Measurements from ENCODE around the gene PITPNC1. TPM values are rescaled to one million over a fixed set of nuclear protein-coding genes. Genes with fewer than 3 reads are reported as not detected.
A peak's percentile ranks its signal among the peaks of the same experiment; 100 is the strongest.

Gene PITPNC1
- total RNA-seq, 1 donor from 2014 or later: 23.7 TPM

GRCh38 chr17:67503184-67503583, 126.1 kb downstream of the PITPNC1 start:
- H3K27ac ChIP-seq: no peak overlapping the region
- DNase-seq (no peak), ATAC-seq (no peak)
- H3K27me3 ChIP-seq (ENCODE audit: low read depth): no peaks in the 10 kb centered on the region
- intact Hi-C loops (cut with DNase I): no loop called here
- H3K4me3 ChIP-seq: no peak overlapping the region
- no peak for TF ChIP-seq CTCF (IDR thresholded peaks at IDR 0.05)
- no peaks in the 10 kb centered on the region for H3K36me3 ChIP-seq
- H3K4me1 ChIP-seq: no peaks in the 10 kb centered on the region
- H3K9me3 ChIP-seq: no peaks in the 10 kb centered on the region

- intact Hi-C loops (cut with DNase I): no loop called here
- no peak for TF ChIP-seq CTCF (IDR thresholded peaks at IDR 0.05)
- ATAC-seq (no peak), DNase-seq (no peak)
- Histone ChIP-seq H3K27me3 (ENCODE audit: low read depth) (no peaks in the 10 kb centered on the region), H3K4me1 (no peaks in the 10 kb centered on the region), H3K4me3 (no peak overlapping the region), H3K9me3 (no peaks in the 10 kb centered on the region), H3K27ac (no peak overlapping the region), H3K36me3 (no peaks in the 10 kb centered on the region)
Measured at GRCh38 chr17:67503739-67504138, 126.7 kb downstream of the PITPNC1 start.

DNA sequence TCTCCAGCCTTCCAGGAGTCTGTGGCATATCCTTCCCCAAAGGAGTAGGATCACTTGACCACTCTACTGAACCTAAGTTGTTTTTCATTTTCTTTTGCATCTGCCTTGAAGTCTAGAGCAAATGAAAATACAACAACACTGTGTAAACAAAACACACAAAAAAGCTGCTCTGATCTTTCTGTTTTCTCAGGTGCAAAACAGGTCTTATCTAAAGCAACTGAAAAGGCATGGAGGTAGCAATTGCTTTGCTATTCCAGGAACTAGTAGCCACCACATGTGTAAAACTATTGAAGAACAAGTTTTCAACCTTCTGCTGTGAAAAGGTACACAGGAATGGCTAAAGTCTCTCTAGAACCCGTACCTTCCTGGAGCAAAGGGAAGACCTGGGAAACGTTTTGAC, 127.1 kb downstream of the PITPNC1 start:
- no peak for TF ChIP-seq CTCF (IDR thresholded peaks at IDR 0.05)
- Histone ChIP-seq H3K27me3 (ENCODE audit: low read depth) (no peaks in the 10 kb centered on the region), H3K36me3 (no peaks in the 10 kb centered on the region), H3K27ac (no peak overlapping the region), H3K4me1 (no peaks in the 10 kb centered on the region), H3K4me3 (no peak overlapping the region), H3K9me3 (no peaks in the 10 kb centered on the region)
- intact Hi-C loops (cut with DNase I): no loop called here
- ATAC-seq (no peak), DNase-seq (no peak)

DNA sequence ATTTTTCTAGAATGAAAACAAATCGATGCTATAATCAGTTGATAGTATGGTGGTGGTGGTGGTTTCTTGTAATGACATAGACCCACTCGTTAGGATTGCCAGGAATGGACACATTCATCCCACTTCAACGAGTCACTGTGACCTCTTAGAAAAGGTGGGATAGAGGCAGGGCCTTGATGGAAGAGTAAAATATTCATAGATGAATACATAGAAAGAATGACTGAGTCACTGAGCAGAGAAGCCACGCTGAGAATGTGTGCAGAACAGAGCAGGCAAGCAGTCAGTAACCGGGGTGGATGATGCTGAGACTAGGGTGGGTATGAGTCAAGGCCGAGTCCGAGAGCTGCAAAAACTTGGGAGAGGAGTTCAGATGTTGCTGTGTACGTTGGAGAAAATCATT, 129.9 kb downstream of the PITPNC1 start:
- no peak for TF ChIP-seq CTCF (IDR thresholded peaks at IDR 0.05)
- Histone ChIP-seq H3K27ac (no peak overlapping the region), H3K27me3 (ENCODE audit: low read depth) (no peaks in the 10 kb centered on the region), H3K36me3 (no peaks in the 10 kb centered on the region), H3K9me3 (no peaks in the 10 kb centered on the region), H3K4me1 (peaks cover 18% of the 10 kb centered on the region), H3K4me3 (no peak overlapping the region)
- intact Hi-C loops (cut with DNase I): no loop called here
- no peak for ATAC-seq
- DNase-seq: no peak

DNA sequence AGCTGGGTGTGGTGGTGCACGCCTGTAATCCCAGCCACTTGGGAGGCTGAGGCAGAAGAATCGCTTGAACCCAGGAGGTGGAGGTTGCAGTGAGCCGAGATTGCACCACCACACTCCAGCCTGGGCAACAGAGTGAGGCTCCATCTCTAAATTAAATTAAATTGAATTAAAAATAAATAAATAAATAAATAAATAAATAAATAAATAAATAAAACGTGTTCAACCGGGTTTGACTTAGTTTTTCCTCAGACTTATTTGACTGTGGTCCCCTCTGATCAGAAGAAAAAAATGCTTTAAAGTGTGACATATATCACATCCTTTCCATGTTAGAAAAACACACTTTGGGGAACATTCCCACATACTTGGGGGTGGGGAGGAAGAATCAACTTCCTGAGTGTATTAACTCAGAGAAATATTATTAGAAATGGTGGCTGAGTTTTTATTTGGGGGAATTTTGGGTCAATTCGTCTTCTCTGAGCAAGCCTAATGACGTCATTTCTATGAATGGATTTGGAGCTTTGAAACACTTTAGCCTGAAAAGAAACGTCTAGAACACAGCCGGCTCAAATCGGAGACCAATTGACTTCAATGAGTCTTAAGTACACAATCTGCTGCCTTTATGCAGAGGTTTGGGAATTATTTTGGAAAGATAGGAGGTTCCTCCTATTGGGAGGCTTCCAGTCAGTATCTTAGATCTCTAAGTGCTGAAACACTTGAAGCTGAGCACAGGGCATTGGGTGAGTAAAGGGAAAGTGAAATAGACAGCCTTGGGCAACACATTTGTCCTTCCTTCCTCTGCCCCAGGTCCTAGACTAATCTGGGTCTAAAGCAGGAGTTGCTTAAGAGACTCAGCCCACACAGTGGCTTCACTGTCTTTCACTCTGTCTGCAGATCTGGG, 132.6 kb downstream of the PITPNC1 start:
- no peak for TF ChIP-seq CTCF (IDR thresholded peaks at IDR 0.05)
- ATAC-seq (peak; percentile 92 to 96), DNase-seq (no peak)
- Histone ChIP-seq H3K27ac (peak overlapping the region; percentile 54), H3K9me3 (no peaks in the 10 kb centered on the region), H3K4me1 (peaks cover 18% of the 10 kb centered on the region), H3K27me3 (ENCODE audit: low read depth) (no peaks in the 10 kb centered on the region), H3K36me3 (no peaks in the 10 kb centered on the region), H3K4me3 (peak overlapping the region; percentile 1)
- intact Hi-C loops (cut with DNase I): no loop called here
